HG02870 (cell line): ENCODE data around the gene LSG1.

Experiments
- ATAC-seq: cut with Tn5 transposase; IDR thresholded peaks from one replicate; pipeline ENCODE4 v1.9.1; 2021; ENCODE audit warnings: mild to moderate bottlenecking, moderate library complexity; ENCODE audit not compliant: unreplicated experiment

The LSG1 gene

GRCh38 chr3:194671900-194672808, at the start of gene LSG1:
LSG1 (minus strand) TSS chr3:194672191; CDS start chr3:194672162, 29 bp downstream.
- ATAC-seq: peak; percentile 79

GRCh38 chr3:194720048-194720447, 48.1 kb upstream of the LSG1 start:
- no peak for ATAC-seq

GRCh38 chr3:194718079-194718478, 46.1 kb upstream of the LSG1 start:
- ATAC-seq: no peak

- ATAC-seq: no peak
These were observed 43.2 kb upstream of the LSG1 start for GRCh38 chr3:194715022-194715800.

- no peak for ATAC-seq
These were observed 42.6 kb upstream of the LSG1 start for GRCh38 chr3:194714564-194714963.

GRCh38 chr3:194714137-194714455, 42.1 kb upstream of the LSG1 start:
- no peak for ATAC-seq

GRCh38 chr3:194713299-194714136, 41.5 kb upstream of the LSG1 start:
- no peak for ATAC-seq

- ATAC-seq: no peak
These were observed 39.9 kb upstream of the LSG1 start for GRCh38 chr3:194711913-194712312.

- no peak for ATAC-seq
These were observed 39.3 kb upstream of the LSG1 start for GRCh38 chr3:194711286-194711685.

GRCh38 chr3:194707147-194707540, 35.2 kb upstream of the LSG1 start:
- no peak for ATAC-seq

- no peak for ATAC-seq
These were observed 33.8 kb upstream of the LSG1 start for GRCh38 chr3:194705761-194706160.

GRCh38 chr3:194705227-194705626, 33.2 kb upstream of the LSG1 start:
- ATAC-seq: no peak

GRCh38 chr3:194702545-194702944, 30.6 kb upstream of the LSG1 start:
- no peak for ATAC-seq

GRCh38 chr3:194696702-194697101, 24.7 kb upstream of the LSG1 start:
- ATAC-seq: no peak

- ATAC-seq: peak; percentile 68
These were observed 19.7 kb upstream of the LSG1 start for GRCh38 chr3:194691481-194692283.

GRCh38 chr3:194690501-194691372, 18.7 kb upstream of the LSG1 start:
- ATAC-seq: no peak

- ATAC-seq: no peak
These were observed 17.5 kb upstream of the LSG1 start for GRCh38 chr3:194689493-194689944.

GRCh38 chr3:194688946-194689345, 17.0 kb upstream of the LSG1 start:
- ATAC-seq: no peak

GRCh38 chr3:194688200-194688740, 16.3 kb upstream of the LSG1 start:
- ATAC-seq: no peak
